Aorta (tissue), 5 donors: ENCODE results near the gene NCKAP5. TPM values are rescaled to one million over a fixed set of nuclear protein-coding genes. Genes with fewer than 3 reads are reported as not detected.

Experiments
- ATAC-seq: fragments of 200-7000 bp; cut with Tn5 transposase; one replicate; pipeline ENCODE4 v1.9.1; 2022; ENCODE audit warnings: moderate library complexity; ENCODE audit not compliant: low FRiP score
- DNase-seq, 2 donors: peaks; one replicate each; pipeline ENCODE4 v3.0.0-alpha.2; 2020
- H3K27ac ChIP-seq, 2 donors: one replicate each; pipeline ENCODE4 v1.5.1; 2013; ENCODE audit warnings: low read length in 2 of 2, mild to moderate bottlenecking in 2 of 2, moderate library complexity in 2 of 2, control low read depth in 1 of 2, inconsistent platforms in 1 of 2, low read depth in 1 of 2
- H3K27me3 ChIP-seq, 2 donors: one replicate each; pipeline ENCODE4 v1.6.1; 2013; ENCODE audit warnings: control low read depth in 1 of 2, low read length in 1 of 2, mild to moderate bottlenecking in 1 of 2, moderate library complexity in 1 of 2; ENCODE audit not compliant: insufficient read depth in 2 of 2, control insufficient read depth in 1 of 2
- H3K36me3 ChIP-seq, 2 donors: one replicate each; pipeline ENCODE4 v1.6.1; 2013; ENCODE audit warnings: control low read depth in 1 of 2, low read length in 1 of 2, mild to moderate bottlenecking in 1 of 2; ENCODE audit not compliant: insufficient read depth in 2 of 2, control insufficient read depth in 1 of 2
- H3K4me1 ChIP-seq, 2 donors: one replicate each; pipeline ENCODE4 v1.6.1; 2013; ENCODE audit warnings: low read length in 2 of 2, control low read depth in 1 of 2, mild to moderate bottlenecking in 1 of 2, moderate library complexity in 1 of 2; ENCODE audit not compliant: insufficient read depth in 2 of 2, control insufficient read depth in 1 of 2
- H3K4me3 ChIP-seq, 2 donors: one replicate each; pipeline ENCODE4 v1.5.1; 2013; ENCODE audit warnings: low read length in 2 of 2, control low read depth in 1 of 2, mild to moderate bottlenecking in 1 of 2
- H3K9me3 ChIP-seq: one replicate; pipeline ENCODE4 v1.6.1; 2013; ENCODE audit warnings: mild to moderate bottlenecking, low read length; ENCODE audit not compliant: control insufficient read depth
- WGBS, 2 donors: extraction: QIAGEN DNeasy Blood & Tissue Kit; methylation state at CpG; one replicate each; pipeline ENCODE4 v1.1.7; 2013; 5-methylcytosine and 5-hydroxymethylcytosine counted together
- intact Hi-C, 2 donors: fragments of 100-400 bp; cut with DNase I; formaldehyde crosslinking; loops; one replicate each; pipeline versions ENCODE4 v1.14.2 to v1.15.0; 2022
- polyA plus RNA-seq, 2 donors: library from polyadenylated mRNA; stranded (reverse); fragments of 200-250 nt; gene quantifications; one replicate each; pipeline ENCODE4 v1.2.3, GENCODE V29; 2013
- total RNA-seq, 2 donors: library from RNA; stranded (reverse); fragmentation: NEBNext Ultra II Directional; extraction: Animal tissue kit (Norgen Biotek cat#: 25700); gene quantifications; one replicate each; pipeline ENCODE4 v1.2.1, GENCODE V29; 2021
- donor health status: healthy with polysubstance abuse.
- donor health status: Bipolar disorder and iron deficiency.
- donor health status: DM: no; HTN: no; CAD: no.
- donor health status: DM: no; HTN: no; CAD: no.
- donor health status: DM: yes; HTN: yes; CAD: no.

Gene NCKAP5
- total and polyA plus RNA-seq, 4 donors = 0.75 to 7.5 (median 2.4) TPM; not detected in 1

DNA sequence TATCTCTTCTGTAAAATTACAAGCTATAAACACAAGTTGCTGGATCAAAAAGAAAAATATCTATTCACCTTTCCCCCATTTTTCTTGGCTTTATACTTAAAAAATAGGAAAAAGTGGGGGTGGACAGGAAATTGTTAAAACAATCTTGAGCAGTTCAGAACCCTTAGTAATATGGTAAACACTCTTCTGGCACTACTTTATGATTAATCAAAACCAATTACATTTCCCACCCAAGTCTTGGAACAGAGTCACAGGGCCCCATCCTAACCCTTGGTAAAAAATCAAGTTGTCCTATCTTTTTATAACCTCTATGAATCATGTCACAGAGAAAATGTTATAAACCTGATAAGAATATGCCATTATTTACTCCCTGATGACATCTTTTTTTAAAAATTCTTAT is 570.0 kb downstream of the NCKAP5 start:
- Histone ChIP-seq H3K4me1 (no peaks in the 10 kb centered on the region), H3K36me3 (no peaks in the 10 kb centered on the region), H3K27ac (no peak overlapping the region), H3K27me3 (no peaks in the 10 kb centered on the region), H3K9me3 (peaks cover 5% of the 10 kb centered on the region), H3K4me3 (no peak overlapping the region)
- intact Hi-C loops = no loop called here
- ATAC-seq (no peak), DNase-seq (no peak)

DNA sequence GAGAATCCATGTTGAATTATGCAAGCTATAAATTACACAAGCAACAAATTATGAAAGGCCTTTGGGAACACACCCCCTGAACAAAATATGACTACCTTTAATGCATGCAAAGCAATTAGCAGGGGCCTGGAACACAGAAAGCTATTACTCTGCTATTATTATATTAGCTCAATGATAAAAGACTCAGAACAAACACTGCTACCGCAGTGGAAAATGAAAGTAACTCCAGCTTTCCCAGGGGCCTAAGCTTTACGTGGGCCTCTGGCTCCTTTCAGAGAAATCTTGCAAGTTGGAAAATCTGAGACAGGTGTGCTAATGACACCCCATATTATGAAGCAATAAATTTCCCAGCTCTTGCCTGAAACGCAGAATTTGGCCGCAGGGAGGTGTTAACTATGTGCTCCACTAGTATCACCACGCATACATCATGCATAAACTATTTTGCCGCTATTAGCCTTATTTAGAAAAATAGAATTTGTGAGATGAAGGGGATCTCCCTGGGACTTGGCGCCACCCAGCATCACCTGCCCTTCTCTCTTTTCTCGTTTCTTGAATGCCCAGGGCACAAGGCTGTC is 576.7 kb downstream of the NCKAP5 start:
- H3K9me3 ChIP-seq = peaks cover 1% of the 10 kb centered on the region
- no peak overlapping the region for H3K4me3 ChIP-seq
- H3K36me3 ChIP-seq = no peaks in the 10 kb centered on the region
- no peaks in the 10 kb centered on the region for H3K4me1 ChIP-seq
- 73 to 74% methylated on average over 8 of the region's 8 CpGs for WGBS, 2 donors
- ATAC-seq (no peak), DNase-seq (no peak)
- H3K27ac ChIP-seq = no peak overlapping the region
- intact Hi-C loops = no loop called here
- H3K27me3 ChIP-seq = peaks cover 0 to 2% of the 10 kb centered on the region in 2 donors

DNA sequence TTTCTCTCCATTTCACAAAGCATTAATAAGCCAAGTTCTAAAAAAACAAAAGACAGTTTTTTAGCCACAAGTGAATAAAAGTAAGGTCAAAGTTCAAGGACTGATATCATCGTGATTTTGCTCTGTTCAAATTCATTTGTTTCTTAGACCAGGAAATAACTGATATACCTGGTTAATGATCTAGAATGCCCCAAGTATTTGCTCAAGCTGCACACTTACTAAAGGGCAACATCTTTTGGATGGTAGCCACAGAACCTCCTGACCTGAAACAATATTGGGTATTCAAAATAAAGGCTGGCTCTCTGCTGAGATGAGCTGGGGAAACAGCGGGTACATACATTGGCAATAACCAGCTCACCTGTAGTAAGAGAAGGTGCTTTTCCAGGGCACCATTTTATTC is 583.5 kb downstream of the NCKAP5 start:
- DNase-seq (no peak), ATAC-seq (no peak)
- WGBS, 2 donors = 82 to 91% methylated on average over 2 of the region's 2 CpGs

DNA sequence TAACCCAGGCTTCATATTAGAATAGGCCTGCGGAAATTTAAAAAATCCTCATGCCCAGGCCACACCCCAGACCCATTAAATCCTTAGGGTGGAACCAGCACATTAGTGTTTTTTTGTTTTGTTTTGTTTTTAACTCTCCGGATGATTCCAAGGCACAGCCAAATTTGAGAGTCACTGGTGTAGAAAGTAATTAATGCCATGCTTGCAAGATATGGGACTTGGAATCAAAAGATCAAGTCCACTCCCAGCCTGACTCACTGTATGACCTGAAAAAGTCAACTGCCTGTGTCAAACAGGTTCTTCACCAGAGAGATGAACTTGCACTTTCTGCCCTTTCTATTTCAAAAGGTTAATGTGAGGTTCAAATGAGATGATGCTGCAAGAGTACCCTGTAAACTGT is 588.0 kb downstream of the NCKAP5 start:
- ATAC-seq = no peak
- no peak overlapping the region for H3K4me3 ChIP-seq
- no peaks in the 10 kb centered on the region for H3K9me3 ChIP-seq
- no peaks in the 10 kb centered on the region for H3K4me1 ChIP-seq
- DNase-seq = no peak
- no peaks in the 10 kb centered on the region for H3K36me3 ChIP-seq
- no peak overlapping the region for H3K27ac ChIP-seq
- peaks cover 0 to 2% of the 10 kb centered on the region in 2 donors for H3K27me3 ChIP-seq
- intact Hi-C loops = no loop called here
- 51 to 83% methylated on average over 2 of the region's 2 CpGs for WGBS, 2 donors

More for the DNA sequence above, 583.5 kb downstream of the NCKAP5 start:
- no peaks in the 10 kb centered on the region for H3K9me3 ChIP-seq
- no peak overlapping the region for H3K27ac ChIP-seq
- H3K36me3 ChIP-seq = no peaks in the 10 kb centered on the region
- intact Hi-C loops = no loop called here
- H3K4me3 ChIP-seq = no peak overlapping the region
- peaks cover 0 to 4% of the 10 kb centered on the region in 2 donors for H3K27me3 ChIP-seq
- H3K4me1 ChIP-seq = no peaks in the 10 kb centered on the region

DNA sequence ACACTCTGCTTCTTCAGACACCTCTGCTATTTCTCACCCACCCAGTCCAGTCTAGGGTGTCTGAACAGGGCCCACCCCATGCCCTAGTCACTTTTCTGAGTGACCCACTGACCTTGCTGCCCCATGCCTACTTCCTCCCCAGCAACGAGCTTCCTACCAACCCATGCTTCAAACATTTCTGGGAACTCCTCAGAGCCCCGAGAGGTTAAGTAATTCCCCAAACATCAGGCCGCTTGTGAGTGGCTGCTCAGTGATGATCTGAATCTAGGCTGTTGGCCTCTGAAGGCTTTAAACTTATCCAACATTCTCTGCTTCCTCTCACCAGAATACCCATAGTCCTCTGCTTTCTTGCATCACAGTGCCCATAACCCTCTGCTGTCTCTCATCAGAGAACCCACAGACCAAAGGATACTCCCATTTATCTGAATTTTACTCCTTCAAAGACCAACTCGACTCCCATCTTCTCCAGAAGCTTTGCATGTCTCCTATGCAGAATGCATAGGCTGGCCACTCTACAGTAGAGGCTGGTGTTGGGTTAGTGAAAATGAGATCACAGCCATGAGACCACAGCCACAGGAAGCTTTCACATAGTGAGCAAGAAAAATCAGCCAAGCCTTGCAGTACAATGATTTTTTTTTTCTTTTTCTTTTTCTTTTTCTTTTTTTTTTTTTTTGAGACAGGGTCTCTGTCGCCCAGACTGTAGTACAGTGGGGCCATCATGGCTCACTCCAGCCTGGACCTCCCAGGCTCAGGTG is 588.7 kb downstream of the NCKAP5 start:
- no peak overlapping the region for H3K27ac ChIP-seq
- intact Hi-C loops = no loop called here
- H3K9me3 ChIP-seq = no peaks in the 10 kb centered on the region
- H3K4me3 ChIP-seq = no peak overlapping the region
- peaks cover 0 to 2% of the 10 kb centered on the region in 2 donors for H3K27me3 ChIP-seq
- H3K4me1 ChIP-seq = no peaks in the 10 kb centered on the region
- WGBS, 2 donors = 73 to 76% methylated on average over 5 of the region's 5 CpGs
- ATAC-seq (no peak), DNase-seq (no peak)
- H3K36me3 ChIP-seq = no peaks in the 10 kb centered on the region

DNA sequence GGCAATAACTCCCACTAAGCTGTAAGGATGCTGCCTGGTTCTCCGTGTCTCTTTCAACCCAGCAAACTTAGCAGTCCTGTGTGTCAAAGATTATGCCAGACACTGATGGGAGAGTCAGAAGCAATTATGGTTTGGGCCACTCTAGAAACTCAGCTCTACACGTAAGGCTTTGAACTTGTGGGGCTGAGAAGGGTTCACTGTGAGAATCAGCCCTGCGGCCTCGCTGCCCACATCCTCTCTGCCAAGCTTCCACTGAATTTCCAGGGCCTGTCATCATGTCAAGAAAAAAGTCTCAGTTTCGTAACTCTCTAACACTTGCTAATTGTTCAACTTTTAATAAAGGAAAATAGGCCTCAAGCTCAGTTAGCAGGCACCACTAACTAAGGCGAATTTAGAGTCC is 589.4 kb downstream of the NCKAP5 start:
- no peaks in the 10 kb centered on the region for H3K36me3 ChIP-seq
- intact Hi-C loops = no loop called here
- H3K9me3 ChIP-seq = no peaks in the 10 kb centered on the region
- DNase-seq (no peak), ATAC-seq (no peak)
- 82 to 84% methylated on average over 6 of the region's 6 CpGs for WGBS, 2 donors
- H3K27me3 ChIP-seq = peaks cover 0 to 2% of the 10 kb centered on the region in 2 donors
- no peaks in the 10 kb centered on the region for H3K4me1 ChIP-seq
- no peak overlapping the region for H3K27ac ChIP-seq
- no peak overlapping the region for H3K4me3 ChIP-seq

DNA sequence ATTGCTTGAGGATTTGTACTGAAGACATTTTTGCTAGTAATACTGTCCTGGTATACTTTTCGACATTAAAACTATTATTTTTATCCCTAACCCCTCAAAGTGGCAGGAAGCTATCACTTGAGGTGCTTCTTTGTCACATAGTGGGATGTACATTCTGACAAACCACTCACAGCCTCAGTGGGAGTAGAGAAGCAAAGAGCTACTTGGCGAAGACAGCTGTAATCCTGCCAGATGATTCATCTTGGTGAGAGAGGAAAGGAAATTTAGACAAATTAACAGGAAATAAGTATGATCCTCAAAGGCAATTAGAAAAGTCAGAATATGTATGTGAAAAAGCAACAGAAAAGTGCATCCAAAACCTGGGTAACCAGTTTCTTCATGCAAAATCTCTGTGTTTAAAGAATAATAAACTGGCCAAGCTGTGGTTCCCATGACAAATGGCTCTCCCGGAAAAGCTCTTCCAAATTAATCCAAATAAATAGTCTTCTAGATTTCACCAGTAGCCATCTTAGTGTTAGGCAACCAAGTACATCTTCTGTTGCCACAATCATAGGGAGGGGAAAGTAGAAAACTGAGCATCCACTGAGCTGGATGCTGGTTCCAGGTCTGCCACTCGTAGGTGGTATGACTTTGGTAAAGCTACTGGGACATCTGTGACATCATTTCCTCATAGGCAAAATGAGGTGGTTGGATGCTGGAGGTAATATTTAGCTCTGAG is 590.3 kb downstream of the NCKAP5 start:
- Histone ChIP-seq H3K4me3 (no peak overlapping the region), H3K9me3 (no peaks in the 10 kb centered on the region), H3K4me1 (no peaks in the 10 kb centered on the region), H3K27ac (no peak overlapping the region), H3K27me3 (peaks cover 0 to 2% of the 10 kb centered on the region in 2 donors), H3K36me3 (no peaks in the 10 kb centered on the region)
- WGBS, 2 donors = 67 to 73% methylated on average over 4 of the region's 4 CpGs
- ATAC-seq (no peak), DNase-seq (no peak)
- intact Hi-C loops = no loop called here

DNA sequence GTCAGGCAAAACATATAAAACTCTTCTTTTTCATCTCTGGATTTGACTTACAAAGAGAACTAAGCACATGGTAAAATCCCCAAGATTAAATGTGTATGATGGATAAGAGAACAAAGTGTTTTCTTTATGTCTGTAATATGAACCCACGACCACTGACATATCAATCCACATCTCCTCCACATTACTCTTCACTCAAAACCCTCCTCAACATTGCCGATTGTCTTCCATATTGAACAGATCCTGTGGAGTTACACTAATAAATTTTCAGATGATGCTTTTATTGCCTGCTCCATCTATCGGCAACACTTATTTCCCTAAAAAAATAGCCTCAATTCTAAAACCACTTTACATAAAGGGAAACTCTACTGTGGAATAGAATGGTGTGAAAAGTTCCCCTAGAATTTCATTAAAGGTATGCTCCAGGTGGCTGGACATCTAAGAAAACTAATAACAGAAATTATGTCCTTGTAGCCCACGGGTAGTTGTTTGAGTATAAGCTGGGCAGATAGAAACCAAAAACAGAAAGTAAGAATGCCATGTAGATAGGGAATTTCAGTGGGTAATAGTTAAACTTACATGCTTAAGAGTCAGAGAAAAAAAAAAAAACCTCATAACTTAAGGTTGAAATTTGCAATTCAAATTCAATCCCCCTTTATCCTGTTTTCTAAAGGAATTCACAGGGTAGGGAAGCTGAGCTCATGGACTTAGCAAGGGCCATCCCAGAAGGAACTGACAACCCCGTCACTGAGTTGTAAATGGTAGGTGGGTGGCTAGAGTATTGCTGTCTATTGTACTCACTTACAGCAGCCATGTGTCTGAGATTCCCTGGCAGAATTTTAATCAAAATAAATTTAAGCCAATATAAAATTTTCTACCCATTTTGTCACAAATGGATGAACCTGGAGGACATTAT is 592.8 kb downstream of the NCKAP5 start:
- no peak for DNase-seq
- H3K4me3 ChIP-seq = no peak overlapping the region
- 46 to 51% methylated on average over 5 of the region's 5 CpGs for WGBS, 2 donors
- no peak for ATAC-seq
- H3K9me3 ChIP-seq = no peaks in the 10 kb centered on the region
- no peaks in the 10 kb centered on the region for H3K27me3 ChIP-seq
- H3K27ac ChIP-seq = no peak overlapping the region
- no peaks in the 10 kb centered on the region for H3K4me1 ChIP-seq
- intact Hi-C loops = no loop called here
- no peaks in the 10 kb centered on the region for H3K36me3 ChIP-seq
